ENCODE data around the gene SLC66A1.

DNA sequence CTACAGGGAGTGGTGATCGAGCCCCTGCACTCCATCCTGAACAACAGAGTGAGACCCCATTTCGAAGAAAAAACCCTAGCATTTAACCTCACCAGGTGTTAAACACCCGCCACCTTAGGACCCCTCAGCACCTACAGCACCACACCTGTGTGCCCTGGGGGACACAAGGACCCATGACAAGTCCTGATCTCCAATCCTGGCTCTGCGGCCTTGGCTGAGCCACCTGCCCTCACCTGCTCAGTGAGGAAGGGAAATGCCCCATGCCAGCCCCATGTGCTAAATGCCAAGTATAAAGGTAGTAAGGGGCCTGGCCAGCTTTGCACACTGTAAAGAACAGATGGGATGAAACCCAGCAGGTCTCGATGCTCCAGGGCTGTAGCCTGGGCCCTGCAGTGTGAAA lies 49.4 kb upstream of the SLC66A1 start:
- TF ChIP-seq EZH2 (IDR thresholded peaks at IDR 0.05; ENCODE audit: borderline replicate concordance, low read length), result no peak
- no peak for TF ChIP-seq CTCF (IDR thresholded peaks at IDR 0.05; ENCODE audit: low read length)

Data from OCI-LY1 (cell line).